ENCODE results near the gene OR5B12.

OR5B12 gene

DNA sequence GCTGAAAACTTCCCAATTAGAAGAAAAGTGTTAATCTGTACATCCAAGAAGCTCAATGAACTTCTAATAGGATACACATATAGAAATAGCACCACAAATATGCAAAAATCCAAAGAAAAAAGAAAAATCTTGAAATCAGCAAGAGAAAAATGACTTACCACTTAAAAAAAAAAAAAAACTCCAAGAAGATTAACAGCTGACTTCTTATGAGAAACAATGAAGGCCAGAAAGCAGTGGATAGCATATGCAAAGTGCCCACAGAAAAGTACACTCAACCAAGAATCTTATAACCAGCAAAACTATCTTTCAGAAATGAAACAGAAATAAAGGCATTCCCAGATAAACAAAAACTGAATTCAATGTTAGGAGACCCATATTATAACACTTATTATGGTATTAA, 29.9 kb upstream of the OR5B12 start:
- H3K23ac ChIP-seq (ENCODE audit: low read length in 2 of 2) = no peak overlapping the region
- no peak overlapping the region for H4K91ac ChIP-seq (ENCODE audit: low read length)
- no peak overlapping the region for H3K14ac ChIP-seq (ENCODE audit: low read length in 2 of 2)
- H3K4me1 ChIP-seq (ENCODE audit: control insufficient read depth, insufficient read depth, low read depth, low read length) = no peaks in the 10 kb centered on the region
- no peaks in the 10 kb centered on the region for H3K27me3 ChIP-seq (ENCODE audit: control insufficient read depth in 1 of 2, insufficient read depth in 1 of 2, low read length in 2 of 2)
- no peak for DNase-seq
- H2BK120ac ChIP-seq (ENCODE audit: low read depth, low read length) = no peak overlapping the region
- H3K9me3 ChIP-seq (ENCODE audit: control insufficient read depth, low read length) = peaks cover 38% of the 10 kb centered on the region
- H2AFZ ChIP-seq (ENCODE audit: low read depth, low read length) = no peak overlapping the region
- H3K18ac ChIP-seq (ENCODE audit: low read depth in 1 of 2, low read length in 2 of 2) = no peak overlapping the region
- no peak overlapping the region for H2BK15ac ChIP-seq (ENCODE audit: low read depth, poor library complexity, severe bottlenecking)
- H3K4me2 ChIP-seq (ENCODE audit: low read length, poor library complexity, severe bottlenecking) = no peak overlapping the region
- no peak overlapping the region for H3K9ac ChIP-seq (ENCODE audit: low read length)
- no peak overlapping the region for H2BK12ac ChIP-seq (ENCODE audit: low read length in 2 of 2)
- no peak overlapping the region for H3K4me3 ChIP-seq (ENCODE audit: insufficient read depth in 1 of 2, low read depth in 1 of 2, low read length in 2 of 2)
- no peak overlapping the region for H3K27ac ChIP-seq (ENCODE audit: low read length, poor library complexity, severe bottlenecking)
- no peaks in the 10 kb centered on the region for H3K79me1 ChIP-seq (replicated peaks; ENCODE audit: low read length, poor library complexity, severe bottlenecking)
- H2BK5ac ChIP-seq (ENCODE audit: low read depth, low read length, poor library complexity, severe bottlenecking) = no peak overlapping the region
- no peak overlapping the region for H3K4ac ChIP-seq (ENCODE audit: low read depth in 1 of 2, low read length in 2 of 2)
- H3K36me3 ChIP-seq (ENCODE audit: control insufficient read depth in 1 of 2, insufficient read depth in 2 of 2, low read depth in 1 of 2, low read length in 2 of 2) = no peaks in the 10 kb centered on the region
- no peak overlapping the region for H4K8ac ChIP-seq (ENCODE audit: low read length)
- no peak overlapping the region for H2AK5ac ChIP-seq (ENCODE audit: low read length, severe bottlenecking)

DNA sequence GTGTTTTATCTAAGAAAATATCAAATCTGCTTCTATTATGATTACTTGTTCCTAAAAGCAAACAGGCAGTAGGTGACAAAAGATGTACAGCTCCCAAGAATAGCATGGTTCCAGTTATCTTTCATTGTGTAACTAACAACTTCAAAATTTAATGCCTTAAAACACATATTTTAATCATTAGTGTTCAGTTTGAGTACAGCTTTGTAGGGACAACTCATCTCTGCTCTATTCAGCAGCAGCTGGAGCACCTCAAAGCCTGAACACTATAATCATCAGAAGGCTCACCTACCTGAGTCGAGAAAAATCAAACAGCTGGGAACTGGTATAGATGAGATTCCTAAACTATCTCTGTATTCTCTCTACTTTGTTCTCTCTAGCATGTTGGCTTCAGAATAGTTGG, 24.3 kb upstream of the OR5B12 start:
- peaks cover 37% of the 10 kb centered on the region for H3K9me3 ChIP-seq (ENCODE audit: control insufficient read depth, low read length)
- no peak overlapping the region for H2AFZ ChIP-seq (ENCODE audit: low read depth, low read length)
- H3K23ac ChIP-seq (ENCODE audit: low read length in 2 of 2) = no peak overlapping the region
- no CpG with 5 or more reads among the region's 1 CpG for WGBS
- H3K9ac ChIP-seq (ENCODE audit: low read length) = no peak overlapping the region
- no peaks in the 10 kb centered on the region for H3K4me1 ChIP-seq (ENCODE audit: control insufficient read depth, insufficient read depth, low read depth, low read length)
- H3K4me2 ChIP-seq (ENCODE audit: low read length, poor library complexity, severe bottlenecking) = no peak overlapping the region
- no peak for DNase-seq
- no peak overlapping the region for H3K14ac ChIP-seq (ENCODE audit: low read length in 2 of 2)
- H2AK5ac ChIP-seq (ENCODE audit: low read length, severe bottlenecking) = no peak overlapping the region
- H4K91ac ChIP-seq (ENCODE audit: low read length) = no peak overlapping the region
- H2BK15ac ChIP-seq (ENCODE audit: low read depth, poor library complexity, severe bottlenecking) = no peak overlapping the region
- no peak overlapping the region for H2BK5ac ChIP-seq (ENCODE audit: low read depth, low read length, poor library complexity, severe bottlenecking)
- H3K18ac ChIP-seq (ENCODE audit: low read depth in 1 of 2, low read length in 2 of 2) = no peak overlapping the region
- no peak overlapping the region for H3K4me3 ChIP-seq (ENCODE audit: insufficient read depth in 1 of 2, low read depth in 1 of 2, low read length in 2 of 2)
- no peak overlapping the region for H3K4ac ChIP-seq (ENCODE audit: low read depth in 1 of 2, low read length in 2 of 2)
- no peak overlapping the region for H3K27ac ChIP-seq (ENCODE audit: low read length, poor library complexity, severe bottlenecking)
- no peaks in the 10 kb centered on the region for H3K27me3 ChIP-seq (ENCODE audit: control insufficient read depth in 1 of 2, insufficient read depth in 1 of 2, low read length in 2 of 2)
- H2BK12ac ChIP-seq (ENCODE audit: low read length in 2 of 2) = no peak overlapping the region
- H4K8ac ChIP-seq (ENCODE audit: low read length) = no peak overlapping the region
- no peaks in the 10 kb centered on the region for H3K79me1 ChIP-seq (replicated peaks; ENCODE audit: low read length, poor library complexity, severe bottlenecking)
- H3K36me3 ChIP-seq (ENCODE audit: control insufficient read depth in 1 of 2, insufficient read depth in 2 of 2, low read depth in 1 of 2, low read length in 2 of 2) = no peaks in the 10 kb centered on the region
- no peak overlapping the region for H2BK120ac ChIP-seq (ENCODE audit: low read depth, low read length)

DNA sequence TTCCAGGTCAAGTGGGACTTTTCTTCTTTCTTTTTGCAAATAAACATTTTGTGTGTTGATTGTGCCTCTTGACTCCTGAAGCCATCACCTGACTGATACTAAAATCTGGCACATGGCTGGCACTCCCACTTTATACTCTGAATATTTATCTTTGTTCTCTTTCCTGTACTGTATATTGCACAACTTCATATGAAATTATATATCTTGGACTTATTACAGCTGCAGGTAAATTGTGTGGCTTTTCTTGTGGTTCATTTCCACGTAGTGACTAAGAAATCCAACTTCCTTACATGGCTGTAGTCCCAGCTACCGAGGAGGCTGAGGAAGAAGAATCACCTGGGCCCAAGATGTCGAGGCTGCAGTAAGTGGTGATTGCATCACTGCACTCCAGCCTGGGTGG, 23.7 kb upstream of the OR5B12 start:
- Histone ChIP-seq H2AFZ (ENCODE audit: low read depth, low read length) (no peak overlapping the region), H3K4me2 (ENCODE audit: low read length, poor library complexity, severe bottlenecking) (no peak overlapping the region), H2BK5ac (ENCODE audit: low read depth, low read length, poor library complexity, severe bottlenecking) (no peak overlapping the region), H3K36me3 (ENCODE audit: control insufficient read depth in 1 of 2, insufficient read depth in 2 of 2, low read depth in 1 of 2, low read length in 2 of 2) (no peaks in the 10 kb centered on the region), H3K9me3 (ENCODE audit: control insufficient read depth, low read length) (peaks cover 33% of the 10 kb centered on the region), H3K27ac (ENCODE audit: low read length, poor library complexity, severe bottlenecking) (no peak overlapping the region), H4K91ac (ENCODE audit: low read length) (no peak overlapping the region), H3K27me3 (ENCODE audit: control insufficient read depth in 1 of 2, insufficient read depth in 1 of 2, low read length in 2 of 2) (no peaks in the 10 kb centered on the region), H2BK120ac (ENCODE audit: low read depth, low read length) (no peak overlapping the region), H3K4ac (ENCODE audit: low read depth in 1 of 2, low read length in 2 of 2) (no peak overlapping the region), H2AK5ac (ENCODE audit: low read length, severe bottlenecking) (no peak overlapping the region), H3K23ac (ENCODE audit: low read length in 2 of 2) (no peak overlapping the region), H3K4me3 (ENCODE audit: insufficient read depth in 1 of 2, low read depth in 1 of 2, low read length in 2 of 2) (no peak overlapping the region), H3K79me1 (replicated peaks; ENCODE audit: low read length, poor library complexity, severe bottlenecking) (no peaks in the 10 kb centered on the region), H3K18ac (ENCODE audit: low read depth in 1 of 2, low read length in 2 of 2) (no peak overlapping the region), H3K9ac (ENCODE audit: low read length) (no peak overlapping the region), H4K8ac (ENCODE audit: low read length) (no peak overlapping the region), H3K4me1 (ENCODE audit: control insufficient read depth, insufficient read depth, low read depth, low read length) (no peaks in the 10 kb centered on the region), H3K14ac (ENCODE audit: low read length in 2 of 2) (no peak overlapping the region), H2BK15ac (ENCODE audit: low read depth, poor library complexity, severe bottlenecking) (no peak overlapping the region), H2BK12ac (ENCODE audit: low read length in 2 of 2) (no peak overlapping the region)
- WGBS = 41% methylated on average over 3 of the region's 3 CpGs
- no peak for DNase-seq

- no peak overlapping the region for H3K27ac ChIP-seq (ENCODE audit: low read length, poor library complexity, severe bottlenecking)
- H2BK15ac ChIP-seq (ENCODE audit: low read depth, poor library complexity, severe bottlenecking) = no peak overlapping the region
- H2BK120ac ChIP-seq (ENCODE audit: low read depth, low read length) = no peak overlapping the region
- H3K23ac ChIP-seq (ENCODE audit: low read length in 2 of 2) = no peak overlapping the region
- peaks cover 12% of the 10 kb centered on the region for H3K9me3 ChIP-seq (ENCODE audit: control insufficient read depth, low read length)
- H2AK5ac ChIP-seq (ENCODE audit: low read length, severe bottlenecking) = no peak overlapping the region
- no peaks in the 10 kb centered on the region for H3K36me3 ChIP-seq (ENCODE audit: control insufficient read depth in 1 of 2, insufficient read depth in 2 of 2, low read depth in 1 of 2, low read length in 2 of 2)
- no peak overlapping the region for H4K8ac ChIP-seq (ENCODE audit: low read length)
- H2AFZ ChIP-seq (ENCODE audit: low read depth, low read length) = no peak overlapping the region
- no peak overlapping the region for H3K4me3 ChIP-seq (ENCODE audit: insufficient read depth in 1 of 2, low read depth in 1 of 2, low read length in 2 of 2)
- no peak overlapping the region for H4K91ac ChIP-seq (ENCODE audit: low read length)
- H3K9ac ChIP-seq (ENCODE audit: low read length) = no peak overlapping the region
- no peak overlapping the region for H3K4ac ChIP-seq (ENCODE audit: low read depth in 1 of 2, low read length in 2 of 2)
- no peaks in the 10 kb centered on the region for H3K4me1 ChIP-seq (ENCODE audit: control insufficient read depth, insufficient read depth, low read depth, low read length)
- DNase-seq = no peak
- no peaks in the 10 kb centered on the region for H3K27me3 ChIP-seq (ENCODE audit: control insufficient read depth in 1 of 2, insufficient read depth in 1 of 2, low read length in 2 of 2)
- H3K4me2 ChIP-seq (ENCODE audit: low read length, poor library complexity, severe bottlenecking) = no peak overlapping the region
- H3K14ac ChIP-seq (ENCODE audit: low read length in 2 of 2) = no peak overlapping the region
- WGBS = 34% methylated on average over 2 of the region's 3 CpGs
- H2BK5ac ChIP-seq (ENCODE audit: low read depth, low read length, poor library complexity, severe bottlenecking) = no peak overlapping the region
- no peak overlapping the region for H2BK12ac ChIP-seq (ENCODE audit: low read length in 2 of 2)
- H3K18ac ChIP-seq (ENCODE audit: low read depth in 1 of 2, low read length in 2 of 2) = no peak overlapping the region
- H3K79me1 ChIP-seq (replicated peaks; ENCODE audit: low read length, poor library complexity, severe bottlenecking) = no peaks in the 10 kb centered on the region
Observed at GRCh38 chr11:58451585-58451984, 9.5 kb upstream of the OR5B12 start.
